D721Med (cell line): ENCODE data around the gene CLEC10A.
"Not testable (repeated sequence)": the region's sequence is repeated elsewhere in the genome, so short reads cannot be mapped to it uniquely, and the experiment has no call there.

ENCODE experiments used
- DNase-seq: peaks from one replicate; pipeline ENCODE4 v3.0.0; 2011; ENCODE audit warnings: low spot score; ENCODE audit not compliant: insufficient read length
- FAIRE-seq: peaks from 2 replicates; lab custom pipeline; 2011; peaks lifted over from hg19 to GRCh38; lab: Jason Lieb, UNC
- CTCF ChIP-seq: IDR thresholded peaks from 2 replicates; pipeline ENCODE4 v1.5.1; 2012; ENCODE audit warnings: mild to moderate bottlenecking, control low read depth; ENCODE audit not compliant: insufficient read depth; ENCODE audit errors: missing control alignments

Gene CLEC10A

GRCh38 chr17:7107012-7107754 is 27.1 kb upstream of the CLEC10A start:
- no peak for DNase-seq
- no peak for FAIRE-seq
- TF ChIP-seq CTCF, result no peak

- no peak for DNase-seq
- no peak for TF ChIP-seq CTCF
- FAIRE-seq, result no peak
Measured at GRCh38 chr17:7102421-7102820, 22.4 kb upstream of the CLEC10A start.

- DNase-seq, result no peak
- no peak for TF ChIP-seq CTCF
- FAIRE-seq, result no peak
Measured at GRCh38 chr17:7101531-7101930, 21.5 kb upstream of the CLEC10A start.

- not testable (repeated sequence) for FAIRE-seq, DNase-seq
Measured at GRCh38 chr17:7100641-7101379, 20.8 kb upstream of the CLEC10A start.

GRCh38 chr17:7098802-7099459 is 18.9 kb upstream of the CLEC10A start:
- FAIRE-seq (no peak), DNase-seq (no peak)
- no peak for TF ChIP-seq CTCF

GRCh38 chr17:7097940-7098339 is 17.9 kb upstream of the CLEC10A start:
- FAIRE-seq, result no peak
- DNase-seq, result no peak
- TF ChIP-seq CTCF, result no peak

GRCh38 chr17:7095625-7096024 is 15.6 kb upstream of the CLEC10A start:
- no peak for TF ChIP-seq CTCF
- no peak for FAIRE-seq
- DNase-seq, result no peak
